ENCODE results near the gene HMCES. TPM values are rescaled to one million over a fixed set of nuclear protein-coding genes. Genes with fewer than 3 reads are reported as not detected.

Gene HMCES
- total RNA-seq, 1 donor, result 29.4 TPM

GRCh38 chr3:129246636-129247035, 32.0 kb upstream of the HMCES start:
- H3K4me3 ChIP-seq (ENCODE audit: low read depth, low read length), result no peak overlapping the region
- no peak for DNase-seq (ENCODE audit: low read depth)
- TF ChIP-seq, protein P1, sequence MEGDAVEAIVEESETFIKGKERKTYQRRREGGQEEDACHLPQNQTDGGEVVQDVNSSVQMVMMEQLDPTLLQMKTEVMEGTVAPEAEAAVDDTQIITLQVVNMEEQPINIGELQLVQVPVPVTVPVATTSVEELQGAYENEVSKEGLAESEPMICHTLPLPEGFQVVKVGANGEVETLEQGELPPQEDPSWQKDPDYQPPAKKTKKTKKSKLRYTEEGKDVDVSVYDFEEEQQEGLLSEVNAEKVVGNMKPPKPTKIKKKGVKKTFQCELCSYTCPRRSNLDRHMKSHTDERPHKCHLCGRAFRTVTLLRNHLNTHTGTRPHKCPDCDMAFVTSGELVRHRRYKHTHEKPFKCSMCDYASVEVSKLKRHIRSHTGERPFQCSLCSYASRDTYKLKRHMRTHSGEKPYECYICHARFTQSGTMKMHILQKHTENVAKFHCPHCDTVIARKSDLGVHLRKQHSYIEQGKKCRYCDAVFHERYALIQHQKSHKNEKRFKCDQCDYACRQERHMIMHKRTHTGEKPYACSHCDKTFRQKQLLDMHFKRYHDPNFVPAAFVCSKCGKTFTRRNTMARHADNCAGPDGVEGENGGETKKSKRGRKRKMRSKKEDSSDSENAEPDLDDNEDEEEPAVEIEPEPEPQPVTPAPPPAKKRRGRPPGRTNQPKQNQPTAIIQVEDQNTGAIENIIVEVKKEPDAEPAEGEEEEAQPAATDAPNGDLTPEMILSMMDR (IDR thresholded peaks at IDR 0.05; ENCODE audit: insufficient read depth, low read depth, low read length), result no peak

DNA sequence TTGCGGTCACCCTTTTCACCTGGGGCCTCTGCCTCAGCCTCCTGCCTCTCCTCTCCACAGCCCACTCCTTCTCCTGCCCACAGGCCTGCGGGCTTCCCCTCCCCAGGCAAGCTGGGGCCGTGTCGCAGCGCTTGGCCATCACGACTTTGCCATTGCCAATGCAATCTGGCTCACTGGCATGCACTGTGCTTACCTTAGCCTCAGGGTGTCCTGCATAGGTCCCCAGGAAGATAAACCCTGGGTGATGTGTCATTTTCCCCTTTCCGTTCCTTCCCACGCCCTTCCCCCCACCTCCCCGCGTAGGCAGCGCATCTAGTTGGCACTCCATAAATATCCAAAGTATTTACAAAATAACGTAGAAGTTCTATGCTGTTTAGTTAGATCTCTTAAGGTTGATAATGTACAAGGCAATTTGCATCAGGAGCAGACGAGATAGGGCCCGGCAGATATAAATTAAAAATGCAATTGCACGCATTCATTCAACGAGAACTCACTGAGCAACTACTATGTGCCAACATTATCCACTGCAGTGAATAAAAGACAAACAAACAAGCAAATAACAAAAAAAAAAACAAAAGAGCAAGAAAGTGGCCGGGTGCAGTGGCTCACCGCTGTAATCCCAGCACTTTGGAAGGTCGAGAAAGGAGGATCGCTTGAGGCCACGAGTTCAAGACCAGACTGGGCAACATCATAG, 30.2 kb upstream of the HMCES start:
- no peak for DNase-seq (ENCODE audit: low read depth)
- TF ChIP-seq, protein P1 (IDR thresholded peaks at IDR 0.05; ENCODE audit: insufficient read depth, low read depth, low read length), result no peak
- peak overlapping the region; percentile 99 for H3K4me3 ChIP-seq (ENCODE audit: low read depth, low read length)

- H3K4me3 ChIP-seq (ENCODE audit: low read depth, low read length), result peak within 1 kb of the TSS; percentile 99
- DNase-seq (ENCODE audit: low read depth), result peak; percentile 87
- TF ChIP-seq, protein P1 (IDR thresholded peaks at IDR 0.05; ENCODE audit: insufficient read depth, low read depth, low read length), result no peak
Measured at GRCh38 chr3:129249284-129250065, 29.2 kb upstream of the HMCES start, which contains the start of gene COPG1. TSS of gene COPG1 (plus strand) at chr3:129249606. CDS start at chr3:129249710, 104 bp downstream.

GRCh38 chr3:129252748-129253147, 25.9 kb upstream of the HMCES start:
- TF ChIP-seq, protein P1 (IDR thresholded peaks at IDR 0.05; ENCODE audit: insufficient read depth, low read depth, low read length), result no peak
- no peak for DNase-seq (ENCODE audit: low read depth)
- H3K4me3 ChIP-seq (ENCODE audit: low read depth, low read length), result no peak overlapping the region

- TF ChIP-seq, protein P1 (IDR thresholded peaks at IDR 0.05; ENCODE audit: insufficient read depth, low read depth, low read length), result no peak
- H3K4me3 ChIP-seq (ENCODE audit: low read depth, low read length), result no peak overlapping the region
- DNase-seq (ENCODE audit: low read depth), result no peak
Measured at GRCh38 chr3:129254536-129255230, 24.0 kb upstream of the HMCES start.

DNA sequence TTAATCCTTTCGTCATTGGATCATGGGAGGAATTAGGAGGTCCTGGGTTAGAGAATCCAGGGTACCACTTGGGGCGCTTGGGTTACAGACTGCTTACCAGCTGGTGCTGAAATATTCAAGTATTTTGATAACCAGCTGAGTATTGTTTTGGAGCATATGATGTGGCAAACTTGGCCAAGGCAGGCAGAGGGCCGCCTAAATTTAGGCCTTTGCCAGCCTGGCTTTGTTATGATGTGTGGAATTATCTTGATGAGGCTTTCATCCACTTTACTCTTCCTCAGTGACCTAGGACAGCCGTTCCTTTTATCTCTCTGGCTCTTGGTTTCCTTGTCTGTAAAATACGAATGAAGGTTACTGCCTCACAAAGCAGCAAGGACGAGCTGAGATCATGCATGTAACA, 22.4 kb upstream of the HMCES start:
- no peak overlapping the region for H3K4me3 ChIP-seq (ENCODE audit: low read depth, low read length)
- DNase-seq (ENCODE audit: low read depth), result no peak
- TF ChIP-seq, protein P1 (IDR thresholded peaks at IDR 0.05; ENCODE audit: insufficient read depth, low read depth, low read length), result no peak
